GM12878 (cell line): ENCODE measurements around the gene BCR. TPM values are rescaled to one million over a fixed set of nuclear protein-coding genes. Genes with fewer than 3 reads are reported as not detected.

Source experiments
- ATAC-seq: fragments of 200-7000 bp; cut with Tn5 transposase; 3 replicates; pipeline ENCODE4 v1.9.1; 2020; ENCODE audit warnings: mild to moderate bottlenecking, moderate library complexity
- BruUV-seq: library from RNA; stranded (reverse); fragments of 400-500 nt; replicated peaks from 2 replicates; lab custom pipeline; 2021; lab: Mats Ljungman, UMichigan
- CTCF ChIA-PET: fragments of 300-600 bp; sonication (Branson Sonifier 250); formaldehyde crosslinking; extraction: SDS; loops from one replicate; lab custom pipeline; 2021; ENCODE audit warnings: inconsistent platforms; lab: Yijun Ruan, JAX
- POLR2A ChIA-PET: fragments of 350-600 bp; formaldehyde crosslinking; extraction: SDS; loops from one replicate; lab custom pipeline; 2021; ENCODE audit warnings: inconsistent platforms; lab: Charles Lee
- RAD21 ChIA-PET: fragments of 300-600 bp; sonication (Branson Sonifier 250); formaldehyde crosslinking; loops from one replicate; lab custom pipeline; 2023; ENCODE audit warnings: antibody characterized with exemption; ENCODE audit not compliant: unreplicated experiment; lab: Charles Lee
- SMC1A ChIA-PET: fragments of 300-600 bp; sonication (Branson Sonifier 250); formaldehyde crosslinking; loops from one replicate; lab custom pipeline; 2023; ENCODE audit not compliant: unreplicated experiment, uncharacterized antibody; lab: Charles Lee
- DNase-seq: peaks from one replicate; pipeline ENCODE4 v3.0.0-alpha.2; 2011; ENCODE audit warnings: low read depth, low spot score
- FAIRE-seq: peaks from 3 replicates; lab custom pipeline; 2011; peaks lifted over from hg19 to GRCh38; lab: Jason Lieb, UNC
- H2AFZ ChIP-seq: 2 replicates; pipeline ENCODE4 v1.6.0; 2011; ENCODE audit warnings: low read depth, low read length, control low read depth; ENCODE audit not compliant: control insufficient read depth
- H3K27ac ChIP-seq: 2 replicates; pipeline ENCODE4 v1.5.1; 2011; ENCODE audit warnings: control low read depth; ENCODE audit not compliant: control insufficient read depth, insufficient read depth
- H3K27me3 ChIP-seq, 2 experiments: replicated peaks in 1 of 2; 2 replicates each; pipeline versions ENCODE4 v1.6.0 to v1.6.1; 2011; ENCODE audit warnings: low read length in 1 of 2; ENCODE audit not compliant: control insufficient read depth in 2 of 2, insufficient read depth in 2 of 2
- H3K36me3 ChIP-seq, 2 experiments: 2 replicates each; pipeline ENCODE4 v1.5.1; 2011; ENCODE audit warnings: low read length in 1 of 2; ENCODE audit not compliant: control insufficient read depth in 2 of 2, insufficient read depth in 2 of 2
- H3K4me1 ChIP-seq: 2 replicates; pipeline ENCODE4 v1.6.1; 2011; ENCODE audit warnings: mild to moderate bottlenecking, low read length, moderate library complexity, mixed read lengths; ENCODE audit not compliant: control insufficient read depth, insufficient read depth
- H3K4me2 ChIP-seq: 2 replicates; pipeline ENCODE4 v1.6.0; 2011; ENCODE audit warnings: control low read depth; ENCODE audit not compliant: control insufficient read depth, insufficient read depth
- H3K4me3 ChIP-seq: fragments of 200-600 bp; sonication (generic); 2 replicates; pipeline ENCODE4 v1.5.1; 2016
- H3K79me2 ChIP-seq: 2 replicates; pipeline ENCODE4 v1.6.0; 2011; ENCODE audit warnings: low read length; ENCODE audit not compliant: control insufficient read depth, insufficient read depth
- H3K9ac ChIP-seq: 2 replicates; pipeline ENCODE4 v1.8.0; 2011; ENCODE audit warnings: low read length, control low read depth, mixed read lengths; ENCODE audit not compliant: control insufficient read depth, insufficient read depth
- H3K9me3 ChIP-seq: replicated peaks from 3 replicates; pipeline ENCODE4 v1.5.1; 2011; ENCODE audit warnings: mild to moderate bottlenecking, low read length; ENCODE audit not compliant: control insufficient read depth, insufficient read depth
- H4K20me1 ChIP-seq: 2 replicates; pipeline ENCODE4 v1.6.0; 2011; ENCODE audit not compliant: control insufficient read depth, insufficient read depth
- EZH2 ChIP-seq: IDR thresholded peaks from 2 replicates; pipeline ENCODE4 v1.6.1; 2012; ENCODE audit warnings: low read depth, mild to moderate bottlenecking, control low read depth, inconsistent platforms, low read length, borderline replicate concordance; ENCODE audit not compliant: control insufficient read depth
- GATAD2B ChIP-seq: fragments of 450-650 bp; conservative IDR thresholded peaks from 2 replicates; pipeline ENCODE4 v1.6.1; 2017; ENCODE audit warnings: low read depth, mild to moderate bottlenecking, moderate library complexity
- HSF1 ChIP-seq: fragments of 150-350 bp; IDR thresholded peaks from 2 replicates; pipeline ENCODE4 v1.6.1; 2014; ENCODE audit warnings: mild to moderate bottlenecking, low read depth, low read length
- IRF4 ChIP-seq: IDR thresholded peaks from 2 replicates; pipeline ENCODE4 v1.6.1; 2011; ENCODE audit warnings: low read depth, low read length
- WGBS: methylation state at CpG from one replicate; pipeline ENCODE4 v1.1.6; 2016; ENCODE audit warnings: low lambda C conversion rate; ENCODE audit not compliant: insufficient replicate concordance, insufficient coverage; ENCODE audit errors: missing lambda C conversion rate; 5-methylcytosine and 5-hydroxymethylcytosine counted together
- in situ Hi-C: fragments of 300-500 bp; cut with MboI; formaldehyde crosslinking; loops from 9 replicates; pipeline ENCODE4 v1.14.3; 2018; ENCODE audit warnings: mixed read lengths
- intact Hi-C: fragments of 100-400 bp; cut with micrococcal nuclease; formaldehyde crosslinking; loops from one replicate; pipeline ENCODE4 v1.14.2; 2022; ENCODE audit not compliant: unreplicated experiment
- polyA plus RNA-seq, 11 experiments: library from polyadenylated mRNA; depleted of rRNA in 4 of 11; unstranded in 6 of 11; stranded (reverse) in 5 of 11; fragments of >200 nt; fragmentation: Nextera tagmentation in 4 of 11; fragmentation: Illumina TruSeq in 1 of 11; extraction: Ambion mirVana in 4 of 11; extraction: Trizol in 1 of 11; gene quantifications; 1 replicate in 1 of 11; 2 replicates in 10 of 11; pipeline versions ENCODE4 v1.2.1 to v1.2.3, GENCODE V29; 2011 to 2016; ENCODE audit warnings: inconsistent platforms in 2 of 11, missing spikeins in 2 of 11, low read depth in 1 of 11
- total RNA-seq, 4 experiments: library from RNA; depleted of rRNA in 3 of 4; stranded (reverse); fragments of >200 nt in 3 of 4; fragmentation: Illumina TruSeq in 1 of 4; extraction: Trizol in 1 of 4; gene quantifications; 2 replicates each; pipeline versions ENCODE4 v1.2.1 to v1.2.3, GENCODE V29; 2013 to 2021

Gene BCR
- total and polyA plus RNA-seq, 10 of the 15 experiments (the other 5 are each of a cell fraction or from before 2014, with no cell fraction given): 1.7 to 64.7 (median 18.4) TPM

DNA sequence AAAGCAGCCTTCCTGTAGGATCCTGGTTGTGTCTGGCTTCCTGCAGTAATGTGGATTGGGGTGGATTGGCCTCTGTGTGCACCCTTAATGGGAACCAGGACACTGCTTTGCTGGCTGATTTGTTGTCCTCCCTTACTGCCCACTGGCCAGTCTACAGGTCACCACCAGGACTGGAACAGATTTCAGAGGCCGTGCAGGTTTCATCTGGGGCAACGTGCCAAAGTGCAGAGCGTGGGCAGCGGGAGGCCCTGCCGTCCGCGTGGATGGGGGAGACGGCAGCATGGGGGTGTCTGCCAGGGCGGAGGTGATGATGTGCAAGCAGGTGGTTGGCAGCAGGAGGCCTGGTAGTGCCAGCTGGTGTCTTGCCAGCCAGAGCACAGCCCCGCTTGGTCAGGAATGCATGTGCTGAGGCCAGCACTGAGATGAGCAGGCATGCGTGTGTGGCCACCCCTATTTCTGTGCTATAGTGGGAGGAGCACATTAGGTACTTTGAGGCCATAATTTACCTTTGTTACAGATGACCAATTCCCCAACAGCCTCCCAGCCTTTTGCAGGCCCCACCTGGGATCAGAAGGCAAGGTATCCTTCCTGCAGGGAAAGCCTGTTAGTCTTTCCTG is 24.3 kb downstream of the BCR start (continued):
- no peak for TF ChIP-seq HSF1

DNA sequence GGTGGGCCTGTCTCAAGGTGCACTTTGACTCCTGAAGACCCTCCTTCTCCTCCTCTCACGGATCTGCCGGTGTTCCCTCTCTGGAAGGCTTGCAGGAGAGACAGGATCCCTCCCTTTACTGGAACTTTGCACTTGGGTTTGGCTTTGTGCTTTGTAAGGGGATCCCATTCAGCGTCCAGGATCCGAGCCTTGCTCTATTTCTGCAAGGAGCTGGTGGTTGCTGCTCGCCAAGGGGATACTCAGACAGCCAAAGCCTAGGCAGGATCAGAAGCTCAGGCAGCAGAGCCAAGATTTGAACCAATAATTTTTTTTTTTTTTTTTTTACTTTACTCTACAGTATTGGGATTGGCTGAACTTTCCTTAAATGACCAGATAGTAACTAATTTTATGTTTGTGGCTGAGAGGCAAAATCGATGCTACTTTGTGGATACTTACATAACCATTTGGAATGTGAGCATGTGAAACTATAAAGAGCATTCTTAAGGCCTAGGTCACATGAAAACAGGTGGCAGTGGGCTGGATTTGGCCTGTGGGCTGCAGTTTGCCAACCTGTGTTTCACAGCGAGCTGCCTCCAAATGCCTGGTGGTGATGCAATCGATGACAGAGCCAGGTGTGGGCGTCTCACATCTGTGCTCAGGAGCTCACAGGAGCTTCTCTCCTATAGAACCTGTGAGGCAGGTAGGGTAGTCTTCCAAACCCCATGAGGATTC is 25.2 kb downstream of the BCR start:
- SMC1A ChIA-PET: interaction anchor here (1.3 kb wide), 1 partner anchor 21 kb away, joined by 3 read pairs; no protein-coding TSS in a partner anchor
- DNase-seq (no peak), ATAC-seq (no peak), FAIRE-seq (no peak)
- RAD21 ChIA-PET: no interaction called here
- H3K9me3 ChIP-seq: no peaks in the 10 kb centered on the region
- no peak overlapping the region for H3K4me3 ChIP-seq
- H3K4me2 ChIP-seq: no peak overlapping the region
- CTCF ChIA-PET: interaction anchor here (0.9 to 1.1 kb wide), 4 partner anchors 15 to 247 kb away, joined by 3 to 4 read pairs (median 4); no protein-coding TSS in a partner anchor
- H3K79me2 ChIP-seq: no peaks in the 10 kb centered on the region; the same call in none of the 2 replicates
- H2AFZ ChIP-seq: no peak overlapping the region
- peaks cover 4% of the 10 kb centered on the region for H3K4me1 ChIP-seq
- H3K27me3 ChIP-seq: no peaks in the 10 kb centered on the region
- in situ Hi-C loops: no loop called here
- peaks cover 3% of the 10 kb centered on the region; the same call in 1 of the 2 replicates for H4K20me1 ChIP-seq
- peaks cover 3 to 12% of the 10 kb centered on the region in 2 experiments; a peak in 3 of 4 replicates for H3K36me3 ChIP-seq
- no peak overlapping the region for H3K9ac ChIP-seq
- POLR2A ChIA-PET: no interaction called here
- TF ChIP-seq GATAD2B: no peak
- TF ChIP-seq IRF4: no peak
- TF ChIP-seq EZH2: no peak
- BruUV-seq: no TSS peak
- intact Hi-C loops: no loop called here
- no peak overlapping the region for H3K27ac ChIP-seq
- WGBS: 94% methylated on average over 9 of the region's 9 CpGs
